Brain microvascular endothelial cell (primary cell): Measurements from ENCODE around the gene CELF2.

ENCODE experiments used
- DNase-seq: peaks from one replicate; pipeline ENCODE4 v3.0.0-alpha.2; 2020
- H3K27ac ChIP-seq: fragments of 250-450 bp; sonication (Bioruptor Pico); 2 replicates; pipeline ENCODE4 v1.5.1; 2020; ENCODE audit warnings: mild to moderate bottlenecking, moderate library complexity
- H3K27me3 ChIP-seq: fragments of 250-450 bp; sonication (Bioruptor Pico); replicated peaks from 2 replicates; pipeline ENCODE4 v1.5.1; 2020; ENCODE audit warnings: mild to moderate bottlenecking
- H3K36me3 ChIP-seq: fragments of 250-450 bp; sonication (Bioruptor Pico); replicated peaks from 2 replicates; pipeline ENCODE4 v1.5.1; 2020; ENCODE audit warnings: mild to moderate bottlenecking
- H3K4me3 ChIP-seq: 2 replicates; pipeline ENCODE4 v1.5.1; 2011; ENCODE audit warnings: low read depth, mild to moderate bottlenecking, control low read depth, low read length, moderate library complexity
- in situ Hi-C: cut with HindIII; loops from 2 replicates; pipeline ENCODE4 v1.10.0; 2017; ENCODE audit warnings: low sequenced_read_pairs, low pct_ligation_motif_present
- TF ChIP-seq, protein P1 (sequence below): IDR thresholded peaks from 2 replicates; pipeline ENCODE4 v1.5.1; 2011; ENCODE audit warnings: low read depth, mild to moderate bottlenecking, moderate library complexity, low read length, control low read depth, inconsistent platforms; ENCODE audit errors: missing control alignments

Gene CELF2

DNA sequence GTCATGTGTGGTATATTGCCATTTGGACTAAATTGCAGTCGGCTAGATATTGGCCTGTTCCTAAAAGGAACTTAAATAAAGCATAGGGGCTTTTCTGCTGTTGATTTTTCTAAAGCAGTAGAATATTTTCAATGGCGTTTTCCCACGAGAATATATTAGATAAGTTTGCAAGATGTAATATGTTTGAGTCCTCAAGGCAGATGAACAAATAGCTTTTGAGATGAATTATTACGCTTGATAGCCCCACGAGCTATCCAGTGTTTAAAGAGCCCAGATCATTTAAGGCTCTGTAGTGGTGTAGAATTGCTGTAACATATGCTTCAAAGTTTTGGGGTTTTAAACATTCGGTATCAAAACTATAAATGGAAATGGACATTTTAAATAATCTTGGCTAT is 2.9 kb downstream of the CELF2 start:
- peaks cover 5% of the 10 kb centered on the region for H3K27me3 ChIP-seq
- no peak for DNase-seq
- no peak overlapping the region for H3K27ac ChIP-seq
- in situ Hi-C loops: no loop called here
- no peak overlapping the region for H3K4me3 ChIP-seq
- TF ChIP-seq, protein P1, sequence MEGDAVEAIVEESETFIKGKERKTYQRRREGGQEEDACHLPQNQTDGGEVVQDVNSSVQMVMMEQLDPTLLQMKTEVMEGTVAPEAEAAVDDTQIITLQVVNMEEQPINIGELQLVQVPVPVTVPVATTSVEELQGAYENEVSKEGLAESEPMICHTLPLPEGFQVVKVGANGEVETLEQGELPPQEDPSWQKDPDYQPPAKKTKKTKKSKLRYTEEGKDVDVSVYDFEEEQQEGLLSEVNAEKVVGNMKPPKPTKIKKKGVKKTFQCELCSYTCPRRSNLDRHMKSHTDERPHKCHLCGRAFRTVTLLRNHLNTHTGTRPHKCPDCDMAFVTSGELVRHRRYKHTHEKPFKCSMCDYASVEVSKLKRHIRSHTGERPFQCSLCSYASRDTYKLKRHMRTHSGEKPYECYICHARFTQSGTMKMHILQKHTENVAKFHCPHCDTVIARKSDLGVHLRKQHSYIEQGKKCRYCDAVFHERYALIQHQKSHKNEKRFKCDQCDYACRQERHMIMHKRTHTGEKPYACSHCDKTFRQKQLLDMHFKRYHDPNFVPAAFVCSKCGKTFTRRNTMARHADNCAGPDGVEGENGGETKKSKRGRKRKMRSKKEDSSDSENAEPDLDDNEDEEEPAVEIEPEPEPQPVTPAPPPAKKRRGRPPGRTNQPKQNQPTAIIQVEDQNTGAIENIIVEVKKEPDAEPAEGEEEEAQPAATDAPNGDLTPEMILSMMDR: no peak
- H3K36me3 ChIP-seq: no peaks in the 10 kb centered on the region

DNA sequence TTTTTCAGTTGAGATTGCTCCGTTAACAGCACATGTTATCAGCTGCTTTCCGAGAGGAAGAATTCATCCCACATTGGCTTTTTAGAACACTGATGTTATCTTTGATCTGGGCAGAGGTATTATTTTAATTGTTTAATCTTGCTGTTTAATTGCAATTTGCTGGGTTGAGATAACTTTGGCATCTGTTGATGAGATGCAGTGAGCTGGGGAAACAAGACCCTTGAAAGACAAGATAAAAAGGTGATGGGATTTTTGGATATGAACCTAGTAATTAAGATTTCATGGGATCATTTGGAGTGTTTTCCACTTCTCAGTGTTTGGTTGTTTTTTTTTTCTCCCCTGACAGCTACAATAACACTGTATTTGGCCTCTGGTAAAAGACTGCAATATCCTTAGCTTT is 4.5 kb downstream of the CELF2 start:
- H3K36me3 ChIP-seq: no peaks in the 10 kb centered on the region
- in situ Hi-C loops: no loop called here
- no peak for DNase-seq
- H3K27me3 ChIP-seq: peaks cover 5% of the 10 kb centered on the region
- no peak overlapping the region for H3K27ac ChIP-seq
- no peak overlapping the region for H3K4me3 ChIP-seq
- TF ChIP-seq, protein P1: no peak

DNA sequence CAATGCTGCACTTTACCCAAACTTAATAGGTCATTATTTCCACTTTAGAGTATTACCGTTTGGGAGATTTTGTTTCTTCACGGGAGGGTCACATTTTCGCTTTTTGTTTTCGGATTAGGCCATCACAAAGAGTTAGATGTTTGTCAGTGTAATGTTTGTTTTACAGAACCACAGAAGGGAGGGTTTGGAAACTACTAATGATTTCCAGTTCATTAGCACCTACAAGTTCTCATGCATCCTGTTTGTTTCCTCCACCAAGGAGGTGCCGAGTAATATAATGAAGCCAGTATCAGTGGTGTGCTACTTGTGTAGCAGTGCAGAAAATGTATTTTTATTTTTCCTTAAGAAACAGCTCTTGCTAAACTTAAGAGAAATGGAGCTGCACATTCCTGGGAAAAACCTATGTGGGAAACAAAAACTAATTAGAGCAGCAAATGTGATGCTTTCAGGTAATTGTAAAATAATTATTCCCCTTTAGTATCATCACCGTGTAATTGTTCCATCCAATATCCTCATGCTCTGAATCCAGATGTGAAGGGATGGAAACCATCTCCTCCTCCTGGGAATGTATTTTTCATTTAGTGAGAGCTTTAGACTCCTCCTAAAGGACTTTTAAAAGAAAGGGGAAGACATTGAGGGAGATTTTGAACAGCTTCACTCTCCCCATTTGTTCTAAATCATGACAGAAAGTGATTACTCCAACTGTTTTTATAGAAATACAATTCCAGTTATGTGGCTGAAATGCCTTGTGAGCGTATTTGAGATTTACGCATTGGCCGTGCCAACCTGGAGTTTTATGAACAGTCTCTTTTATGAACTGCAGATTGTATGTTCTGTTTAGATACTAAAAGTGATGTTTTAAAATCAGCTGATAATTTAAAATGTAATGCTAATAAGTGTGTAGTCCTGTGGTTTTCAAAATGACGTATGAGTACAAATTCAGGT is 5.6 kb downstream of the CELF2 start:
- Histone ChIP-seq H3K27ac (no peak overlapping the region), H3K4me3 (no peak overlapping the region), H3K36me3 (no peaks in the 10 kb centered on the region), H3K27me3 (peaks cover 3% of the 10 kb centered on the region)
- DNase-seq: no peak
- TF ChIP-seq, protein P1: no peak
- in situ Hi-C loops: no loop called here

DNA sequence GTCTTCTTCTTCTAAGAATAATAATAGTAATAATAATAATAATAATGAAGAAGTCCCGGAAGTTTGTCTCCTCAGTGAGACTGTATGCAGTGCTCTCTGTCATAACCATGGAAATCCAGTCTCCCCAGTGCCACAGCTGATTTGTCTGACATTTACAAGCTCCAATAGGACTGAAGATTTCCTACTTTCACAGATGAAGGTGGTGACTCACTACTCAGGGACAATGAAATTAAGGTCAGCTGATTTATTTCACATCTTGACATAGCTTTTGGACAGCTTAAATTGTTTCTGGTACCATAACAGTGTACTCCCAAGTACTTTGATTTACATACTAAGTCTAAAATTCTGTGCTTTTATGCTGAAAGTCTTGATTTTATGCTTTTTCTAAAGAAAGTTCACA is 6.9 kb downstream of the CELF2 start:
- in situ Hi-C loops: no loop called here
- TF ChIP-seq, protein P1: no peak
- Histone ChIP-seq H3K4me3 (no peak overlapping the region), H3K36me3 (no peaks in the 10 kb centered on the region), H3K27me3 (no peaks in the 10 kb centered on the region), H3K27ac (no peak overlapping the region)
- no peak for DNase-seq

DNA sequence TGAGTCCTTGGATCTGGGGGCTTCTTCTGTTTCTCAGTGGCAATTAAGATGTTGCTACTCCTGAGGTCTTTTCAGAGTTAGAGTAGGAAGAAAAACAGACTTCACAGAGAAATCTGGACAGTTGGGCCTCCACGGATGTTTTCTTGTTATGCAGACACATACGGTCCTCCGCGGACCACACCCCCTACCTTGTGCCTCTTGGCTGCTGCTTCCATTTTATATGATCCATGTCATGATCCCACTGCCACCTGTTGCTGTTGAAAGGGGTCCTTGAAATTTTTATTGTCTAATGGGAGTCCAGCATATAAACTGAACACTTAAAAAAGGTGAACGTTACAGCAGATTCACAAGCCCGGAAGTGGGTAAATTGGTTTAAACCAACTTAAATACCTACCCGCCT is 8.3 kb downstream of the CELF2 start:
- in situ Hi-C loops: no loop called here
- Histone ChIP-seq H3K4me3 (no peak overlapping the region), H3K27me3 (no peaks in the 10 kb centered on the region), H3K27ac (no peak overlapping the region), H3K36me3 (no peaks in the 10 kb centered on the region)
- TF ChIP-seq, protein P1: no peak
- DNase-seq: no peak
